ENCODE data around the gene TRPV3. TPM values are rescaled to one million over a fixed set of nuclear protein-coding genes. Genes with fewer than 3 reads are reported as not detected.

TRPV3 gene
- total and polyA plus RNA-seq, 2 of the 8 experiments (the other 6 are each of a cell fraction or from before 2014, with no cell fraction given), result 0.56 to 1.0 TPM

DNA sequence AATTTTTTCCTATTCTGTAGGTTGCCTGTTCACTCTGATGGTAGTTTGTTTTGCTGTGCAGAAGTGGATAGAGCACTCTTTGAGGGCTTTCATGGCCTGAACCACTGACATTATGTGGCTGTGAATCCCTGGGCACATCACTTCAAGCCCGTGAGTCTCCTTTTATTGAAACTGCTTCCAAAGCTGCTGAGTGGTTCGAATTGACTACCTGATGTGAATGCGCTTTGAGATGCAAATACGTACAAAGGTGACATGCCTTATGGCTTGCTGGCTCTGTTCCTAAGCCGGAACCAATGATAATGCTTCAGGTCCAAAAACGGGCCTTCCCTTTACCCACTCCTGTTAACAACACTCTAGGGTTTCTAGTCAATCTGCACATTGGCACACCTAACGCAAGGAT is 47.5 kb downstream of the TRPV3 start:
- CTCF ChIA-PET (ENCODE audit: partially characterized antibody), result no interaction called here
- H4K20me1 ChIP-seq (replicated peaks in 1 of 2; ENCODE audit: control insufficient read depth in 1 of 2, insufficient read depth in 2 of 2, low read length in 2 of 2), result no peaks in the 10 kb centered on the region
- H2AK5ac ChIP-seq (ENCODE audit: low read depth, low read length), result no peak overlapping the region
- no peak overlapping the region for H3K27ac ChIP-seq (ENCODE audit: low read depth, low read length)
- H2BK12ac ChIP-seq (ENCODE audit: low read depth, low read length), result no peak overlapping the region
- H3K79me2 ChIP-seq (ENCODE audit: control insufficient read depth in 1 of 2, insufficient read depth in 2 of 2, low read length in 2 of 2), result no peaks in the 10 kb centered on the region
- no peak overlapping the region for H3K9ac ChIP-seq (replicated peaks in 1 of 4; ENCODE audit: extremely low read depth in 1 of 4, low read depth in 3 of 4, low read length in 3 of 4)
- 50% methylated on average over 7 of the region's 7 CpGs; no CpG with 5 or more reads in 1 of the 2 experiments for WGBS, 2 experiments (ENCODE audit: extremely low coverage in 1 of 2, insufficient coverage in 1 of 2, insufficient read length in 1 of 2, insufficient replicate concordance in 2 of 2, low coverage in 1 of 2, low lambda C conversion rate in 2 of 2, missing lambda C conversion rate in 1 of 2)
- H2BK120ac ChIP-seq (replicated peaks; ENCODE audit: low read depth, low read length), result no peak overlapping the region
- no peak overlapping the region for H3K56ac ChIP-seq (replicated peaks; ENCODE audit: insufficient read length, low read depth, low read length)
- H3K4me3 ChIP-seq (ENCODE audit: extremely low read depth in 1 of 4, insufficient read depth in 2 of 4, low read depth in 3 of 4, low read length in 4 of 4), result no peak overlapping the region
- H4K8ac ChIP-seq (ENCODE audit: extremely low read depth, insufficient read depth, low read length), result no peak overlapping the region
- no peaks in the 10 kb centered on the region; a peak in 2 of 7 replicates for H3K27me3 ChIP-seq (replicated peaks in 1 of 4; ENCODE audit: control insufficient read depth in 3 of 4, extremely low read depth in 1 of 4, insufficient read depth in 3 of 4, low read length in 3 of 4)
- H4K91ac ChIP-seq (replicated peaks; ENCODE audit: insufficient read length, low read length), result no peak overlapping the region
- no peak overlapping the region for H2AFZ ChIP-seq (ENCODE audit: low read length)
- no peak overlapping the region for H2BK15ac ChIP-seq (ENCODE audit: low read length)
- DNase-seq (ENCODE audit: low read depth in 1 of 2, low spot score in 2 of 2) (no peak), FAIRE-seq (no peak)
- peak overlapping the region in 1 of 2 experiments; percentile 15; a peak in 1 of 4 replicates for H3K4me2 ChIP-seq (ENCODE audit: insufficient read depth in 1 of 2, low read depth in 2 of 2, low read length in 2 of 2)
- TF ChIP-seq CHD1 (IDR thresholded peaks at IDR 0.05; ENCODE audit: low read depth, low read length) (no peak), CTCF (IDR thresholded peaks at IDR 0.05; ENCODE audit: control extremely low read depth in 1 of 3, insufficient read depth in 1 of 3, low read depth in 1 of 3, low read length in 3 of 3) (no peak), NANOG (IDR thresholded peaks at IDR 0.05; ENCODE audit: insufficient read depth, low read depth, low read length, poor library complexity, severe bottlenecking) (peak; percentile 54)
- no peak overlapping the region for H3K23ac ChIP-seq (ENCODE audit: insufficient read length)
- peaks cover 9 to 22% (median 14%) of the 10 kb centered on the region in 4 experiments for H3K4me1 ChIP-seq (replicated peaks in 1 of 4; ENCODE audit: control insufficient read depth in 3 of 4, insufficient read depth in 4 of 4, low read length in 3 of 4)
- no peak overlapping the region for H2BK20ac ChIP-seq (ENCODE audit: low read length)
- no peak overlapping the region for H3K18ac ChIP-seq (ENCODE audit: extremely low read depth, low read length)
- no peaks in the 10 kb centered on the region for H3K79me1 ChIP-seq (ENCODE audit: low read depth, low read length)
- H3K4ac ChIP-seq (replicated peaks; ENCODE audit: insufficient read length, low read depth, low read length), result no peak overlapping the region
- H3K9me3 ChIP-seq (ENCODE audit: insufficient read depth in 2 of 2, low read depth in 1 of 2, low read length in 1 of 2), result no peaks in the 10 kb centered on the region
- H3K36me3 ChIP-seq (ENCODE audit: control insufficient read depth in 2 of 4, insufficient read depth in 4 of 4, low read length in 3 of 4), result no peaks in the 10 kb centered on the region
- no peak overlapping the region for H2BK5ac ChIP-seq (ENCODE audit: low read depth, low read length)
- no peak overlapping the region for H3K14ac ChIP-seq (ENCODE audit: insufficient read length)
- H4K5ac ChIP-seq (ENCODE audit: insufficient read length, low read depth, low read length), result no peak overlapping the region
- no peaks in the 10 kb centered on the region for H3K23me2 ChIP-seq (ENCODE audit: low read depth, low read length)
- POLR2A ChIA-PET (ENCODE audit: partially characterized antibody), result interaction anchor here (1.3 kb wide), 1 partner anchor 24 kb away, joined by 3 read pairs; no protein-coding TSS in a partner anchor

Data from H1 (cell line).